Mesenteric fat pad (tissue), 1 donor: ENCODE results near the gene HIPK2. TPM values are rescaled to one million over a fixed set of nuclear protein-coding genes. Genes with fewer than 3 reads are reported as not detected.

Experiments used
- DNase-seq: peaks from one replicate; pipeline ENCODE4 v3.0.0-alpha.2; 2020; ENCODE audit warnings: low spot score
- total RNA-seq: library from RNA; stranded (reverse); fragmentation: NEBNext Ultra II Directional; extraction: Animal tissue kit (Norgen Biotek cat#: 25700); gene quantifications from one replicate; pipeline ENCODE4 v1.2.1, GENCODE V29; 2021
- donor health status: DM: yes; HTN: yes; CAD: no.

The HIPK2 gene
- total RNA-seq, 1 donor from 2014 or later = 217 TPM

DNA sequence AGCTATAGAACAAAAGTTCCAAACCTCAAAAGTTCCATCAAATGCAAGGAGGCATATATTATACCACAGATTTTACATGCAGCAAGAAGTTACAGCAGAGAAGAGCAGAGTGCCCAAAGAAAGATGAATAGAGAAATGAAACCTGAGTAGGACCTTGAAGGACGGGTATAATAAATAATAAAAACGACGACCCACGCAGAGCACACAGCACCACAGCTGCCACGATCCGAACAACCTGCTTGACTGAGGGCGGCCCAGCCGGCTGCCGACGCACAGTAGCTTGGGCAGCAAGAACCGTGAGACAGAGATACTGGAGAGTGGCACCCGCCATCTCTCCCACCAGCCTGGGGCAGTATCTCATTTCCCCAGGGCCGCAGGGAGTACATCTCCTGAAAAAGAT lies 79.0 kb downstream of the HIPK2 start:
- DNase-seq = no peak

DNA sequence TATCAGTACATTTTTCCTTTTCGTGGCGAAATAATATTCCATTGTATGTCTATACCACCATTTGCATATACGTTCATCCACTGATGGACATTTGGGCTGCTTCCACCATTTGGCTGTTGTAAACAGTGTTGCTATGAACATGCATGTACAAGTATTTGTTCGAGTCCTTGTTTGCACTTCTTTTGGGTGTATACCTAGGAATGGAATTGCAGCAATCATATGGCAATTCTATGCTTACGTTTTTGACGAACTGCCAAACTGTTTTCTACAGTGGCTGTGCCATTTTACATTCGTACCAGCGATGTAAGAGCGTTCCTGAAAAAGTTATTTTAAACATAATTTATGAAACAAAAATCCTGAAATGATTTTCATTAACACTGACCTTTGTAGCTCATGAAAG lies 79.5 kb downstream of the HIPK2 start:
- DNase-seq = no peak

DNA sequence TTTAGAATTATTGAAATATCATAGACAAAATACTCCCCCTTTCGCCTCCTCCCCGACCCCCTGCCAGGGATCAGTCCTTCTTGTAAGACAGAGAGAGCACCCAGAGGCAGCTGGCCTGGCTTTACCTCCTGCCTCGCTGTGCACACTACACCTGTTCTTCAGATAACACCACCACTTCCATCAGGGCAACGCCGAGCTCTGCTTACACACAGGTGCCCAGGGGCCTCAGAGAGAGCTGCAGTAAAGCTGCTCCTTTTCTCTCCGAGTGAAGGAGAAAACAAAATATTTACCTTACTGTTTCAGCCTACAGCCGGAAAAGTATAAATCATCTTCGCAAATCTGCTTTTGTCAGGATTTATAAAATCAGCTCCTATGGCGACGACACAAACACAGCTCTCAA lies 80.7 kb downstream of the HIPK2 start:
- no peak for DNase-seq

DNA sequence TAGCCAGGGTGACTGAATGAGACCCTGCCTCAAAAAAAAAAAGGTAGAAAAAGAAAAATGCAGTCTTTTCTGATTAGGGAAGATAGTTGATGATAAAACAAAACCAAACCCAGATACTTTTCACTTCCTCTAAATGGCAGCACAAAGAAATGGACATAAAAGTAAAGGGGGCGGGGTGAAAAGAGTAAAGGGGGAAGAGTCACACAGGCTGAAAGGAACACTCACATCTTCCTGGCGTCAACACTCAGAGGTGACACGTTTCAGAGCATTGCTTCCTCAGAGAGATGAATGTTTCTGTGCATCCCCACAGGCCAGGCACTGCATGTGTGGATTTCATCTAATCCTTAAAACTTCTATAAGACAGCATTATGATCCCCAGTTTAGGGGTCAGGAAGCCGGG lies 81.2 kb downstream of the HIPK2 start:
- no peak for DNase-seq

DNA sequence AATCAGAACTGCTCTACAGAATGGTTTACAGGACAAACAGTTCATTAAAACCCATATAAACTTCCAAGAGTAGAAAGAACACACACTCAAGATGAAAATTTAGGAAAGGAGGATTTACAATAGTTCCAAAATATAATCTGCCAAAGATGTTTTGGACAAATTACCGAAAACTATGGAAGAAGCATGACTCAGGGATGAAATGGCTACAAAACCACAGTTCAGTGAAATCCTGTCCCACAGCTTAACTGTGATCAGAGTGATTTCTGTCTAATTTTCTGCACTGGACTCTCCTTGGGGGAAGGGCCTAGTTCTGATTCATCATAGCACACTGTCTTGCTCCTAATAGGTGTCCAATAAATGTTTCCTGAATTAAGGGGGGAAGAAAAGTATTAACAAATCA lies 82.2 kb downstream of the HIPK2 start:
- no peak for DNase-seq

DNA sequence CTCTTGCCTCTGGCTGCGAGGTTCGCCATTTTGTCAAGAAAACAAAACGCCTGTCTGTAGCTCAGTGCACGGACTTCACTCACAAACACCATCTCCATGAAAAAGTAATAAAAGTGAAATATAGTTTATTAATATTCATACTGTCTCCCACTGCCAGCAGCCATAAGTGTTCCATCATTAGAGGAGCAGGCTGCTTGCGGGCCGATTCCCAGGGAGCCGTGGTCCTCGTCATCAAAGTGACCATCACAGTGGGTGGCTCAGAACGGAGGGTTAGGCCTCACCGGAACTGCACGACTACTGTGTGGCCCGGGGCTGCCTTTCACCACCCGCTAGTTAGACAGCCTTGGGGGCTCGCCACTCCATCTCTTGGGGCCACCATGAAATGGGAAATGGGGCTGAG lies 82.7 kb downstream of the HIPK2 start:
- no peak for DNase-seq

DNA sequence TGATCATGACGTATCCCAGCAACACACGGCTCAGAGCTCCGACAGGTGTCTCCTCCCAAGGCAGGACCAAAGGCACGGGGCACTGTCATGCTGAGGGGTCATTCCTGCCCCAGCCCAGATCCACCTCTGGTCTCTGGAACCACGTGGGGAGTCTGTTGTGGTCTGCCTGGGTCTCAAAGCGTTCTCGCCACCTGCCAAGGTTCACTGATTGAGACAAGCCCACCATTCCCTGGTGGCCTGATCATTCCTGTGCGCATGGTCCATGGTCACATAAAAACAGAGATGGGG lies 83.5 kb downstream of the HIPK2 start:
- no peak for DNase-seq

DNA sequence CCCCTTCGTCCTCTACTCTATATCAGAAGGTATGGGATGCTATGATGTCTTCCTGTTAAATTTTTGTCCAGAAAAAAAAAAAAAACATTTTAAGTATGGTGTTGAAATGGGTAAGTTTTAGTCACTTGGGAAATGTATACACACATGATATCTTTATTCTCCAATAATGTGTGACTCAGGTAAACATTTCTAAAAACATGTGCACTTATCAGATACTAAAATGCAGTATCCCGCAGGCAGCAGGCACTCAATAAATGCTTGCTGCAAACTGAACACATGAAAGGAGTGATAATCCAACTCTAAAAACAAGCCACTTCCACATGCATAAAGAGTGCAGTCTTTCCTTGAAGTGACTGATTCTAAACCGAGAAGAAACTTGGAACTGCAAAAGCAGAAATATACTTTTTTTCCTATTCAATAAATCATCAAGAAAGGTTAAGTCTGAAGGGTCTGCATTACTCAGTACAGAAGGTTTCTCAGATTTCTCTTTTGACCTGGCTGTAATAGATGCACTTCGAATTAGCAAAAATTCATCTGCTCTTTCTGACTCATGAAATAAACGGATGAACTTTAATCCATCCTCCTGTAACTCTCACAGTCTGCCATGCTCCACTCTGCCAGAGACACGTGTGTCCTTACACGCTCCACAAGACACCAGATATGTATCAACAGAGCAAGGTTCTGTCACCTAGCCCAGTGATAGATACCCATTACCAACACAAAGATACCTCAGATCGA lies 84.0 kb downstream of the HIPK2 start:
- no peak for DNase-seq

DNA sequence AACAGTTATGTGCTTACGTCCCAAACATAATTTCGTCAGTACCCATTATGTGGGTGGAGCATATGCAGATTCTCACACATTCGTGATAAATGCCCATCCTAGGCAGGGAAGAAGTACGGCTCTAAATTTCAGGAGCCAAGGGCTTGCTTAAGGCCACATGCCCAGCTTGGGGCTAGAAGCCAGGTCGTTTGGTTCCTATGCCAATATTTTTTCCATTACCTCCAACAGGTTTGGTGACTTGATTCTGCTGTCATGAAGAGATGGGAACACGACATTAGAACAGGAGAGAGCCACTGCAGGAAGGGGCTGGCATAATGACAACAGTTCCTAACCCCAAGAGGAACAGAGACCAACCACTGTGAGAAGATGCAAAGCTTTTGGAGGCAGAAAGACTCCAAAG lies 85.1 kb downstream of the HIPK2 start:
- no peak for DNase-seq

DNA sequence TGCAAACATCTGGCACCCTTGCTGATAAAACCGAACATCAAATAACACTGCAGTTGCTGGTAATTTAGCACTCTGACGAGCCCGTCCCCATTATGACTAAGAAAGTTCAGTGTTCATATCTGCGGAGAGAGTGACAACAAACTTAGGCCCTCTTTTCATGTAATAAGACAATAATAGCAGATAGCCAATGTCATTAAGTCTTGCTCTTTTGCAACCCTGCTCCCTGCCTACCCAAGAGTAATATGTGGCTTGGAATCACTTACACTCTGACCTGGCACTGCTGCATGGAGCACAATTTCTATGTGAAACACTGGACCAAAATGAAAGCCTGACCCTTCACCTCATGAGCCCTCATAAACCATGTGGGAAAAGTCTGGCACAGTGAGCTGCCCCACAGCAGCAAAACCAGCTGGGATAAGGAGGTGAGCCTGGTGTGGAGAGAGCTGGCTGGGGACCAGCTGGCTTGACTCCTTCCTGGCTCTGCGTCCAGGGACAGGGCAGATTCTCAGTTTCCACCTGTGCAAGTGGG lies 86.5 kb downstream of the HIPK2 start:
- no peak for DNase-seq

DNA sequence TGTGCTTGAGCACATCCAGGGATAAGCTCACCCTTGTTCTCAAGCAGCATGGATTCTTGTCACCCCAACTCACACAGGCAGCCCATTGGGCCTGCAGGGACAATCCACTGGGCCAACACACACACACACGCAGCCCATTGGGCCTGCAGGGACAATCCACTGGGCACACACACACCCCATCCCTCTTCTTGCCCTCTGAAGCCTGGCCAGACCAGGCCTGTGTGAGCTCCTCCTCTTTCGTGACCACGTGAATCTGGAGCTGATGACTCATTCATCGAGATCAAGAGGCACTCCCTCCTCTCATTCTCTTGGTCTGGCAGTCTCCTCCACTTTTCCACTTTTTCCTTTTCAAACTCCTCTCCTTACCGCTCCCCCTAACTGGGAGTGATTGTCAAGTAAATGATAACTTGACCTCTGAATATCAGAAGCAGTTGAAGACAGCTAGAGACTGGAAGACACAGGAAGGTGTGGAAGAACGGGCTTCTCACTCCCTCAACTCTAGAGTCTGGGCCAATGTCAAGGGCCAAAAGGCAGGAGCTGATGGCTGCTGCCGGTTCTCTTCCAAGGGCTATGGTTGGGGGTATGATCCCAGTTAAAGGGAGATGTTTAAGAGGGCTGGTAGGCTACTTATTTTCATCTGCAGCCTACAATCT lies 89.7 kb downstream of the HIPK2 start:
- no peak for DNase-seq

DNA sequence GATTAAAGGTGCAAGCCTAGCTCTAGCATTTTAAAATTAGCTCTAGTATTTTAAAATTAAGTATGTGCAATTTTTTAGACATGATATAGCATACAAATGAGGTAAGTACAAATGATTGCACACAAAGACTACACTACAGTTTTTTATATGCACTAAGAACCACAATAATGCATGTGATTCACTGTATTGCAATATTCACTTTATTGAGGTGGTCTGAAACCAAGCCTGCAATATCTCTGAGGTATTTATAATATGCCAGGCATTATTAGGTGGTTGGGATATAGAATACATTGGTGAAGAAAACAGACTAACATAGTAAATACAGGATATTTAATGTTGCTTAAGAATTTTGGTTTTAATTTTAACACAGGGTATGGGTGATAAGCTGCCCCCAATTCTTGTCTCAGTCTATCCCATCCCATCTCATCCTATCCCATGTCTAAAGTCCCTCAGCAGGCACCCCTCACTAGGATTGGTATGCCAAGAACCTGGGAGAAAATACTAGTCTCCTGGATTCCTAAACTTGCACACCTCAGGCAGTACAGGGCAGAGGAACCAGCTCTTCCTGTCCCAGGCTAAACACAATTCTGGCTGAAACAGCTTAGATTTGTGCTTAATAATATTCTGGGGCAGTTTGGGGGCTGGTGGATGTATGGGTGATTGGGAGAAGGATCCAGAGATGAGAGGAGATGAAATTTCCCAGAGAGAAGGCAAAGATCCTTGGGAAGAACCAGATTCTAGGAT lies 90.4 kb downstream of the HIPK2 start:
- DNase-seq = no peak

DNA sequence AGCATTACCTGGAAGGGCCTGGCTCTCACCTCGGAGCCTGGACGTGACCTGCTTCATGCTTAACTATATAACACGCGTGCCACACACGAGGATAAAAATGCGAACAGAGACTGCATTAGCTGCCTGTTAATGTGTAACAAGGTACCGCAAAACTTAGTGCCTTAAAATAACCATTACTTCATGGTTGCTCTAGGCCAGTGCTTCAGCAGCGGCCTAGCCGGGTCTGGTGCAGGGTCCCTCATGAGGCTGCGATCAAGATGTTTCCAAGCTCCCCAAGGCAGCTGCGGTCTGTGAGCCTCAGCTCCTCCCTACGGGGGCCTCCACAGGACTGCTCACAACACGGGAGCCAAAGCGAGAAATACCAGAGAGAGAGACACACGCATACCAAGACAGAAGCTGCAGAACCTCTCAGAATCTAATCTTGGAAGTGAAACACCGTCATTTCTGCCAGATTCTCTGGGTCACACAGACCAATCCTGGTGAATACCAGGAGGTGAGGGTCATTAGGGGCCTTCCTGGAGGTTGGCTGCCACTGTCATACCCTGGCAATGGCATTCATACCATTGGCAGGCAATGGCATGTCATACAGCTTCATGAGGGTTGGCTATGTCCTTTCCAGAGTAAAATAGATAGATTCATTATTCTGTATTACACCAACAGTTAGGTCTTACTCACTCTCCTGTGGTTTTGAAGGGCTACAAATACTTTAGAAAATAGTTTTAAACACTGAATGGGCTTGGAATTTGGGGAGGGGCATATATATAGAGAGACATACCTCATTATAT lies 94.5 kb downstream of the HIPK2 start:
- no peak for DNase-seq

DNA sequence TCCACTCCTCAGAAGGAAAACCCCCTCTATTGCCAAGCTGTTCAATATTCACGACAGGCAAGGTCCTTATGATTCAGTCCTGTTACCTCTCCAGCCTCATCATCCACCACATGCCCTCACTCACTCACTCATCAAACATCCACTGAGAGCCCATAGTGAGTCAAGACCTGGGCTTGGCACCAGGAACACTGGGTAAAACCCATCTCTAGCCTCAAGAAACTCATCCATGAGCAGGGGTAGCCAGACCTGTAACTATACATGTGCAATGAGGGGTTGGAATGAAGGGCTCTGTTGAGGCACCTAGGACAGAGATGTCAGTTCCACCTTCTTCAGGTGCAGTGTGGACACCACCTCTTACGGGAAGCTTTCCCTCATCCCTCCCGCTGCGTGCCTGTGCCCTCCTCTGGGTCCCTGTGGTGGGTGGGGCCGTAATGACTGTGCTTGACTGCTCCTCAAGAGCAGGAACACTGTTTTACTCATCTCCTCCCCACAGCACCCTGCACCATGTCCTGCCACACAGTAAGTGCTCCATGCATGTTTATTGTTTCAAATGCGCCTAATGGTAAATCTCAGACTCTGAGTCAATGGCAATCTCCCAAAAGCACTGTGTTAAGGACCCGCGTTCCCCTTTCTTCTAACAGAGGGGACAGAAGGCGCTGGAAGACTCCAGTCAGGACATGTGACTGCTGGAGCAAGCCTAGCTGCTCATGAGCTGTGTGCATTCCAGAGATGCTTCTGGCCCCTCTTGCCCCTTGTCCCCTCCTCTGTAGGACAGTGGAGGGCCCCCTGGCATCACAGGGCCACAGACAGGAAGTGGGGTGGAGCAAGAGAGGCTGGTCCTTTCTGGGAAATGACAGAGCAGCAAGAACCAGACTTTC lies 95.4 kb downstream of the HIPK2 start:
- no peak for DNase-seq

DNA sequence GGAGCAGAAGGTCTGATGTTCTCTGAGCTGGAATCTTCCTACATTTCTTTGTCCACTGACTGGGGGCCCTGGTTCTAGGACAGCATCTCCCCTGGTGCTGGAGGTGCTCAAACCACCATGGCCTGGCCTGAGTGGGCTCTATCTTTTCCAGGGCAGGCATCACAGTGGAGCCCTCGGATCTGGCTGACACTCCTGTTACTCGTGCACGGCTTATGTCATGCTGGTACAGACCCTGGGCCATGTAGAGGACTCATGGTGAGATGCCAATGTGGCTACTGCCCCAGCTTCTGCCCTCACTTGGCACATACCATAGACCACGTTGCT lies 96.0 kb downstream of the HIPK2 start:
- DNase-seq = no peak

DNA sequence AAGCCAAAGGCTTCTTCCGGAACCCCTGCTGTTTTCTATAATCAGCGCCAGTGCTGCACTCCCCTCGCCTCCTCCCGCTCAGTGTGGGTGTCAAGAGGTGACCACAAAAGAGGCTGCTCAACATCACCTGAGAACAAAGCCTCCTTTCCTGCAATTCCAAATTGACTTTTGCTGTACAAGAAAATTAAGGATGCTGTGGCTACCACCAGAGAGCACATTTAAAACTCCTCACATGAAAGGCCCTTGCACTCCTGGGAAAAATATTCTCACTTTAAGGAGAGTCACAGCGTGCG lies 96.4 kb downstream of the HIPK2 start:
- no peak for DNase-seq

DNA sequence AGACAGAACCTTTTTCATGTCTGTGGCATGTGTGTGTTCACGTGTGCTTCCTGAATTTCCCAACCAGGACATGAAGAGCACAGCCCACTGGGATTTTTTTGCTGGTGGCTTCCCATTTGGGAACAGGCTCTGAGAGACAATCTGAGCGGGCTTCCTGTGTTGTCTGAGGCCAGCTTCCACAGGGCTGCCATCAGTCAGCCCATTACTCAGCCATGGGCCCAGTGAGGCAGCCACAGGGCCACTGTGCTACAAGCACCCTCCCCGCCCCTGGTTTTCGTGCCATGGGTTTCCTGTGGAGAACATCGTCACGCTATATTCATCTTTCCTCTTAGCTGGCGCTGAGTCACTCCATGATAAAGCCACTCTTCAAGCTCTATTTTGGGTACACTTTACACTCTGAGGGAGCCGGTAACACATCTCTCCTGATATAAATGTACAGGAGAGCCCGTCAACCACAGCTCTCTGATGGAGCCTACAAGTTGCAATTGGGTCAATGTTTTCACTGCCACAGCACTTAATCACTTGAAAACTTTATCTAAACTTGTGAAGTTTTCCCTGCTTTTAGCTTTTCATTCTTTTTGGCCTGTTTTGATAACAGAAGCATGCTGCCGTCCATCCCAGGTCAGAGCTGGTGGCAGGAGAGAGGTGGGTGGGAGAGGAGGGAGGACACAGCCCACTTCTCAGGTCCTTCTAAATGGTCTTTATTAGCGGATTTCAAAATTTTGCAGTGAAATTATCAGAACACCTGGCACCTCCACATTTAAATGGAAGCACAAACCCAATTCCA lies 96.9 kb downstream of the HIPK2 start:
- no peak for DNase-seq

DNA sequence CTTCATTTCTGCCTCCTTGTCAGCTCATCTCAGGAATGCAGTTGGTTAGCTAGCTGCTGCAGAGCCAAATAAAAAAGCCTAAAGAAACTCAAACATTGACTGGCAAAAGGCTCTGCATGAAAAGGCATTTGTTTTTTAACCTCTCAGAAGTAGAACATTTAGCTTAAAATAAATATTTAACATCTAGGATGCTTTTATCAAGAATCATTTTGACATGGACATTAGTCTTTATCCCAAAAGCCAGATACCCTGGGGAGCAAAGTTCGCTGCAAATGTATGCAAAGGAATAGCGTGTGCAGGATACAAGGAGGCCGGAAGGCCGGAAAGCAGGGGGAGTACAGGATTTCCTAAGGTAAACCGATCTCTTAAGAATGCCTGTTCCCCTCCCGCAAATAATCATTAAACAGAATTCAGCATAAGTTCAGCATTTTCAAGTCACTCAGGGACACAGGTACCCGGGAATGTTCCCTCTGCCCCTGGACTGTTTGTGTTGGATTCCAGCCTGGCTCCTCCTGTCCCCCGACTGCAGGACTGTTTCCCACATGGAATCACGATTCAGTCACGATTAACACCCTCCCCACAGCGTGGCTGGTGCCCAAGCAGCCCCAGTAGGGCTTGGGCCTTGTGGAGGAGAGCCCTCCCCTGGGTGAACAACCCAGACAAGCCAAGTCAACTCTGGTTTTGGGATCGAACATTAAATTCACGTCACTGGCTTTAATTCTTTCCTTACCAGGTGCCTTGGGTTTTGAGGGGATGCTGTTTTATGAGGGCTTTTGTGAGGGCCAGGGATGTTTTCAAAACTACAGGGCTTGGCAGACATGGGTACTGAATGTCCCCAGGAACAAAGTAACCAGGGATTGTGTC lies 97.8 kb downstream of the HIPK2 start:
- DNase-seq = no peak

DNA sequence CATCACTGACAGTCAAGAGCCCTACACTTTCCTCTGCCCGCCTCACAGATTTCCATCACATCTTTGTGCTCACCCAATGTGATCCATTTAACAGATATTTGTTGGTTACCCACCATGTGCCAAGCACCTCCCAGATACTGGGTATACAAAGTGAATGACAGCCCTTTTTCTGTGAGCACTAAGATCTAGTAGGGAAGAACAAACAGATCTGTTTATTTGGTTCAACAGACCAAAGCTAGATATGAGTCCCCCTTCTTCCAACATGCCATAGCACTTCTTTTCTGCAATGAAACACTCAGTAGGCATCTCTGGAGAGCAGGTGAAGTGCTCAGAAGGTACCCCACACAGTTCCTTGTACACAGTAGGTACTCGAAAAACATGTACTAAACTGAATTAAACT lies 101.4 kb downstream of the HIPK2 start:
- no peak for DNase-seq
